GM12878 (cell line): ENCODE results near the gene UVRAG. TPM values are rescaled to one million over a fixed set of nuclear protein-coding genes. Genes with fewer than 3 reads are reported as not detected.

Experiments
- ATAC-seq: fragments of 200-7000 bp; cut with Tn5 transposase; 3 replicates; pipeline ENCODE4 v1.9.1; 2020; ENCODE audit warnings: mild to moderate bottlenecking, moderate library complexity
- BruUV-seq: library from RNA; stranded (reverse); fragments of 400-500 nt; replicated peaks from 2 replicates; lab custom pipeline; 2021; lab: Mats Ljungman, UMichigan
- CTCF ChIA-PET: fragments of 300-600 bp; sonication (Branson Sonifier 250); formaldehyde crosslinking; extraction: SDS; loops from one replicate; lab custom pipeline; 2021; ENCODE audit warnings: inconsistent platforms; lab: Yijun Ruan, JAX
- POLR2A ChIA-PET: fragments of 350-600 bp; formaldehyde crosslinking; extraction: SDS; loops from one replicate; lab custom pipeline; 2021; ENCODE audit warnings: inconsistent platforms; lab: Charles Lee
- RAD21 ChIA-PET: fragments of 300-600 bp; sonication (Branson Sonifier 250); formaldehyde crosslinking; loops from one replicate; lab custom pipeline; 2023; ENCODE audit warnings: antibody characterized with exemption; ENCODE audit not compliant: unreplicated experiment; lab: Charles Lee
- SMC1A ChIA-PET: fragments of 300-600 bp; sonication (Branson Sonifier 250); formaldehyde crosslinking; loops from one replicate; lab custom pipeline; 2023; ENCODE audit not compliant: unreplicated experiment, uncharacterized antibody; lab: Charles Lee
- DNase-seq: peaks from one replicate; pipeline ENCODE4 v3.0.0-alpha.2; 2011; ENCODE audit warnings: low read depth, low spot score
- FAIRE-seq: peaks from 3 replicates; lab custom pipeline; 2011; peaks lifted over from hg19 to GRCh38; lab: Jason Lieb, UNC
- H2AFZ ChIP-seq: 2 replicates; pipeline ENCODE4 v1.6.0; 2011; ENCODE audit warnings: low read depth, low read length, control low read depth; ENCODE audit not compliant: control insufficient read depth
- H3K27ac ChIP-seq: 2 replicates; pipeline ENCODE4 v1.5.1; 2011; ENCODE audit warnings: control low read depth; ENCODE audit not compliant: control insufficient read depth, insufficient read depth
- H3K27me3 ChIP-seq, 2 experiments: replicated peaks in 1 of 2; 2 replicates each; pipeline versions ENCODE4 v1.6.0 to v1.6.1; 2011; ENCODE audit warnings: low read length in 1 of 2; ENCODE audit not compliant: control insufficient read depth in 2 of 2, insufficient read depth in 2 of 2
- H3K36me3 ChIP-seq, 2 experiments: 2 replicates each; pipeline ENCODE4 v1.5.1; 2011; ENCODE audit warnings: low read length in 1 of 2; ENCODE audit not compliant: control insufficient read depth in 2 of 2, insufficient read depth in 2 of 2
- H3K4me1 ChIP-seq: 2 replicates; pipeline ENCODE4 v1.6.1; 2011; ENCODE audit warnings: mild to moderate bottlenecking, low read length, moderate library complexity, mixed read lengths; ENCODE audit not compliant: control insufficient read depth, insufficient read depth
- H3K4me2 ChIP-seq: 2 replicates; pipeline ENCODE4 v1.6.0; 2011; ENCODE audit warnings: control low read depth; ENCODE audit not compliant: control insufficient read depth, insufficient read depth
- H3K4me3 ChIP-seq: fragments of 200-600 bp; sonication (generic); 2 replicates; pipeline ENCODE4 v1.5.1; 2016
- H3K79me2 ChIP-seq: 2 replicates; pipeline ENCODE4 v1.6.0; 2011; ENCODE audit warnings: low read length; ENCODE audit not compliant: control insufficient read depth, insufficient read depth
- H3K9ac ChIP-seq: 2 replicates; pipeline ENCODE4 v1.8.0; 2011; ENCODE audit warnings: low read length, control low read depth, mixed read lengths; ENCODE audit not compliant: control insufficient read depth, insufficient read depth
- H3K9me3 ChIP-seq: replicated peaks from 3 replicates; pipeline ENCODE4 v1.5.1; 2011; ENCODE audit warnings: mild to moderate bottlenecking, low read length; ENCODE audit not compliant: control insufficient read depth, insufficient read depth
- H4K20me1 ChIP-seq: 2 replicates; pipeline ENCODE4 v1.6.0; 2011; ENCODE audit not compliant: control insufficient read depth, insufficient read depth
- CEBPB ChIP-seq, 2 experiments: fragments of 150-350 bp in 1 of 2; IDR thresholded peaks; 2 replicates each; pipeline ENCODE4 v1.6.1; 2012 to 2014; ENCODE audit warnings: low read depth in 2 of 2, low read length in 2 of 2, borderline replicate concordance in 1 of 2, inconsistent platforms in 1 of 2
- CHD2 ChIP-seq: IDR thresholded peaks from 2 replicates; pipeline ENCODE4 v1.6.1; 2011; ENCODE audit warnings: low read depth, low read length, improper control_type of control experiment, borderline replicate concordance
- E2F4 ChIP-seq: IDR thresholded peaks from 2 replicates; pipeline ENCODE4 v1.6.1; 2012; ENCODE audit warnings: low read depth, low read length, improper control_type of control experiment
- E2F8 ChIP-seq: fragments of 450-650 bp; IDR thresholded peaks from 2 replicates; pipeline ENCODE4 v1.6.1; 2018; ENCODE audit warnings: mild to moderate bottlenecking, low read depth, moderate library complexity; ENCODE audit not compliant: partially characterized antibody
- HDGF ChIP-seq: fragments of 450-650 bp; IDR thresholded peaks from 2 replicates; pipeline ENCODE4 v1.6.1; 2016; ENCODE audit warnings: antibody characterized with exemption
- LARP7 ChIP-seq: fragments of 450-650 bp; IDR thresholded peaks from 2 replicates; pipeline ENCODE4 v1.6.1; 2017; ENCODE audit warnings: mild to moderate bottlenecking
- NR2F1 ChIP-seq: fragments of 450-650 bp; conservative IDR thresholded peaks from 2 replicates; pipeline ENCODE4 v1.6.1; 2017; ENCODE audit warnings: mild to moderate bottlenecking
- RB1 ChIP-seq: fragments of 450-650 bp; formaldehyde crosslinking; IDR thresholded peaks from 2 replicates; pipeline ENCODE4 v1.6.1; 2017; ENCODE audit warnings: mild to moderate bottlenecking, borderline replicate concordance
- RUNX3 ChIP-seq: IDR thresholded peaks from 2 replicates; pipeline ENCODE4 v1.6.1; 2012; ENCODE audit warnings: low read length, inconsistent platforms
- SIX5 ChIP-seq: IDR thresholded peaks from 2 replicates; pipeline ENCODE4 v1.6.1; 2011; ENCODE audit warnings: mild to moderate bottlenecking, low read depth, low read length, moderate library complexity; ENCODE audit not compliant: severe bottlenecking
- SREBF2 ChIP-seq: IDR thresholded peaks from 2 replicates; pipeline ENCODE4 v1.6.1; 2012; ENCODE audit warnings: mild to moderate bottlenecking, low read length
- USF2 ChIP-seq: IDR thresholded peaks from 2 replicates; pipeline ENCODE4 v1.6.1; 2011; ENCODE audit warnings: low read depth, low read length, improper control_type of control experiment, borderline replicate concordance
- ZNF207 ChIP-seq: fragments of 450-650 bp; IDR thresholded peaks from 2 replicates; pipeline ENCODE4 v1.6.1; 2014; ENCODE audit warnings: antibody characterized with exemption, mild to moderate bottlenecking, borderline replicate concordance
- WGBS: methylation state at CpG from one replicate; pipeline ENCODE4 v1.1.6; 2016; ENCODE audit warnings: low lambda C conversion rate; ENCODE audit not compliant: insufficient replicate concordance, insufficient coverage; ENCODE audit errors: missing lambda C conversion rate; 5-methylcytosine and 5-hydroxymethylcytosine counted together
- in situ Hi-C: fragments of 300-500 bp; cut with MboI; formaldehyde crosslinking; loops from 9 replicates; pipeline ENCODE4 v1.14.3; 2018; ENCODE audit warnings: mixed read lengths
- intact Hi-C: fragments of 100-400 bp; cut with micrococcal nuclease; formaldehyde crosslinking; loops from one replicate; pipeline ENCODE4 v1.14.2; 2022; ENCODE audit not compliant: unreplicated experiment
- polyA plus RNA-seq, 11 experiments: library from polyadenylated mRNA; depleted of rRNA in 4 of 11; unstranded in 6 of 11; stranded (reverse) in 5 of 11; fragments of >200 nt; fragmentation: Nextera tagmentation in 4 of 11; fragmentation: Illumina TruSeq in 1 of 11; extraction: Ambion mirVana in 4 of 11; extraction: Trizol in 1 of 11; gene quantifications; 1 replicate in 1 of 11; 2 replicates in 10 of 11; pipeline versions ENCODE4 v1.2.1 to v1.2.3, GENCODE V29; 2011 to 2016; ENCODE audit warnings: inconsistent platforms in 2 of 11, missing spikeins in 2 of 11, low read depth in 1 of 11
- total RNA-seq, 4 experiments: library from RNA; depleted of rRNA in 3 of 4; stranded (reverse); fragments of >200 nt in 3 of 4; fragmentation: Illumina TruSeq in 1 of 4; extraction: Trizol in 1 of 4; gene quantifications; 2 replicates each; pipeline versions ENCODE4 v1.2.1 to v1.2.3, GENCODE V29; 2013 to 2021
- TF ChIP-seq, protein P1 (sequence below): fragments of 450-650 bp; IDR thresholded peaks from 2 replicates; pipeline ENCODE4 v1.6.1; 2017; ENCODE audit warnings: borderline replicate concordance

The UVRAG gene
- total and polyA plus RNA-seq, 10 of the 15 experiments (the other 5 are each of a cell fraction or from before 2014, with no cell fraction given): 7.0 to 43.4 (median 37.0) TPM

GRCh38 chr11:76085270-76085669 is 270.3 kb downstream of the UVRAG start:
- POLR2A ChIA-PET: interaction anchor here (1.1 kb wide), 1 partner anchor 50 kb away, joined by 3 read pairs; no protein-coding TSS in a partner anchor
- Histone ChIP-seq H3K4me3 (no peak overlapping the region), H3K79me2 (no peaks in the 10 kb centered on the region), H3K4me1 (no peaks in the 10 kb centered on the region), H3K27ac (no peak overlapping the region), H3K9ac (no peak overlapping the region), H3K36me3 (peaks cover 2 to 7% of the 10 kb centered on the region in 2 experiments), H4K20me1 (no peaks in the 10 kb centered on the region), H2AFZ (no peak overlapping the region), H3K4me2 (no peak overlapping the region), H3K27me3 (no peaks in the 10 kb centered on the region), H3K9me3 (no peaks in the 10 kb centered on the region; the same call in 2 of the 3 replicates)
- ATAC-seq (no peak), DNase-seq (no peak), FAIRE-seq (no peak)
- intact Hi-C loops (no loop called here), in situ Hi-C loops (no loop called here)
- BruUV-seq: no TSS peak
- SMC1A ChIA-PET: interaction anchor here (1.0 to 1.7 kb wide), 4 partner anchors 11 to 67 kb away, joined by 3 to 9 read pairs (median 4); no protein-coding TSS in a partner anchor
- RAD21 ChIA-PET: interaction anchor here (1.3 kb wide), 1 partner anchor 13 kb away, joined by 3 read pairs; no protein-coding TSS in a partner anchor
- whole genome bisulfite sequencing: 100% methylated on average over 1 of the region's 1 CpG
- CTCF ChIA-PET: interaction anchor here (1.1 to 1.9 kb wide), 2 partner anchors 11 to 67 kb away, joined by 3 to 7 read pairs; no protein-coding TSS in a partner anchor
- TF ChIP-seq RUNX3 (no peak), LARP7 (no peak), NR2F1 (no peak), USF2 (no peak), HDGF (no peak), CEBPB (IDR thresholded peaks at IDR 0.05; ENCODE audit: borderline replicate concordance in 1 of 2, low read depth in 2 of 2, low read length in 2 of 2) (no peak), CHD2 (no peak), SREBF2 (no peak), E2F8 (no peak), ZNF207 (no peak), E2F4 (no peak), RB1 (no peak), SIX5 (no peak)
- TF ChIP-seq, protein P1, sequence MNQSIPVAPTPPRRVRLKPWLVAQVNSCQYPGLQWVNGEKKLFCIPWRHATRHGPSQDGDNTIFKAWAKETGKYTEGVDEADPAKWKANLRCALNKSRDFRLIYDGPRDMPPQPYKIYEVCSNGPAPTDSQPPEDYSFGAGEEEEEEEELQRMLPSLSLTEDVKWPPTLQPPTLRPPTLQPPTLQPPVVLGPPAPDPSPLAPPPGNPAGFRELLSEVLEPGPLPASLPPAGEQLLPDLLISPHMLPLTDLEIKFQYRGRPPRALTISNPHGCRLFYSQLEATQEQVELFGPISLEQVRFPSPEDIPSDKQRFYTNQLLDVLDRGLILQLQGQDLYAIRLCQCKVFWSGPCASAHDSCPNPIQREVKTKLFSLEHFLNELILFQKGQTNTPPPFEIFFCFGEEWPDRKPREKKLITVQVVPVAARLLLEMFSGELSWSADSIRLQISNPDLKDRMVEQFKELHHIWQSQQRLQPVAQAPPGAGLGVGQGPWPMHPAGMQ: no peak
